Skin of body (tissue), 2 donors: ENCODE data around the gene XPC. TPM values are rescaled to one million over a fixed set of nuclear protein-coding genes. Genes with fewer than 3 reads are reported as not detected.

Experiments used
- DNase-seq: peaks from one replicate; lab custom pipeline; 2025; lab: John Stamatoyannopoulos, UW
- total RNA-seq: library from RNA; depleted of rRNA; stranded (reverse); fragments of >200 nt; gene quantifications from one replicate; pipeline ENCODE4 v1.2.3, GENCODE V29; 2014

XPC gene
- total RNA-seq, 1 donor from 2014 or later: 18.5 TPM

- no peak for DNase-seq
Measured at GRCh38 chr3:14134291-14134690, 44.1 kb downstream of the XPC start.

- no peak for DNase-seq
Measured at GRCh38 chr3:14133876-14134275, 44.5 kb downstream of the XPC start.

GRCh38 chr3:14133188-14133800, 45.1 kb downstream of the XPC start:
- DNase-seq: no peak

GRCh38 chr3:14132689-14133088, 45.7 kb downstream of the XPC start:
- no peak for DNase-seq

- DNase-seq: no peak
Measured at GRCh38 chr3:14132120-14132519, 46.3 kb downstream of the XPC start.

GRCh38 chr3:14131134-14131533, 47.3 kb downstream of the XPC start:
- DNase-seq: no peak

GRCh38 chr3:14130707-14131106, 47.7 kb downstream of the XPC start:
- DNase-seq: no peak

- DNase-seq: no peak
Measured at GRCh38 chr3:14130230-14130629, 48.2 kb downstream of the XPC start.

- DNase-seq: no peak
Measured at GRCh38 chr3:14129296-14129695, 49.1 kb downstream of the XPC start.

GRCh38 chr3:14128724-14129123, 49.7 kb downstream of the XPC start:
- no peak for DNase-seq

- no peak for DNase-seq
Measured at GRCh38 chr3:14127516-14128161, 50.8 kb downstream of the XPC start.

GRCh38 chr3:14126887-14127505, 51.4 kb downstream of the XPC start:
- no peak for DNase-seq

- no peak for DNase-seq
Measured at GRCh38 chr3:14126017-14126886, 52.1 kb downstream of the XPC start.

GRCh38 chr3:14125193-14126016, 53.0 kb downstream of the XPC start:
- peak; percentile 33 for DNase-seq

- DNase-seq: peak; percentile 99
Measured at GRCh38 chr3:14124615-14125192, 53.7 kb downstream of the XPC start, which contains the start of the genes CHCHD4 and TMEM43. CHCHD4 (minus strand) TSS chr3:14124870; CDS start chr3:14124676, 194 bp downstream. TMEM43 (plus strand) TSS chr3:14125052; CDS start chr3:14125194, 142 bp downstream.

GRCh38 chr3:14124223-14124614, 54.2 kb downstream of the XPC start:
- peak; percentile 24 for DNase-seq

GRCh38 chr3:14123308-14124222, 54.8 kb downstream of the XPC start:
- no peak for DNase-seq

GRCh38 chr3:14122301-14122700, 56.1 kb downstream of the XPC start:
- DNase-seq: no peak

- DNase-seq: no peak
Measured at GRCh38 chr3:14121859-14122258, 56.5 kb downstream of the XPC start.
